HCT116 (cell line): ENCODE results near the gene C1QTNF4. TPM values are rescaled to one million over a fixed set of nuclear protein-coding genes. Genes with fewer than 3 reads are reported as not detected.
A peak's percentile ranks its signal among the peaks of the same experiment; 100 is the strongest.

ENCODE experiments used
- ATAC-seq: fragments of 200-7000 bp; cut with Tn5 transposase; 2 replicates; pipeline ENCODE4 v1.9.1; 2020; ENCODE audit warnings: mild to moderate bottlenecking, moderate library complexity
- BruUV-seq: library from RNA; stranded (reverse); fragments of 400-500 nt; replicated peaks from 2 replicates; lab custom pipeline; 2021; lab: Mats Ljungman, UMichigan
- CTCF ChIA-PET: fragments of 300-600 bp; sonication (Branson Sonifier 250); formaldehyde crosslinking; loops from one replicate; lab custom pipeline; 2021; ENCODE audit warnings: antibody characterized with exemption; lab: Charles Lee
- POLR2A ChIA-PET: fragments of 300-600, 350-600 bp; sonication (Branson Sonifier 250); formaldehyde crosslinking; loops from one replicate; lab custom pipeline; 2021; ENCODE audit warnings: antibody characterized with exemption; lab: Charles Lee
- RAD21 ChIA-PET, 2 experiments: fragments of 300-600 bp; sonication (Branson Sonifier 250); formaldehyde crosslinking; loops; one replicate each; lab custom pipeline; 2023; ENCODE audit warnings: low total read pairs in 2 of 2; ENCODE audit not compliant: uncharacterized antibody in 2 of 2, unreplicated experiment in 2 of 2, low non-redundant PET in 1 of 2; lab: Charles Lee
- DNase-seq: peaks from one replicate; pipeline ENCODE4 v3.0.0-alpha.2; 2010; ENCODE audit warnings: low read depth, low spot score
- H2AFZ ChIP-seq: fragments of 200-600 bp; shearing (Covaris generic), sonication (generic); 2 replicates; pipeline ENCODE4 v1.6.1; 2017; ENCODE audit warnings: low read depth, mixed run types, mixed read lengths, antibody characterized with exemption, low read length; ENCODE audit not compliant: poor library complexity, severe bottlenecking
- H3K27ac ChIP-seq: 2 replicates; pipeline ENCODE4 v1.5.1; 2012; ENCODE audit warnings: low read depth, low read length
- H3K27me3 ChIP-seq: fragments of 200-600 bp; sonication (generic); 2 replicates; pipeline ENCODE4 v1.6.1; 2016; ENCODE audit warnings: mixed run types, low read length, mixed read lengths; ENCODE audit not compliant: insufficient read depth
- H3K36me3 ChIP-seq, 2 experiments: fragments of 200-500 bp in 1 of 2; fragments of 200-600 bp in 1 of 2; sonication (Bioruptor generic) in 1 of 2; sonication (generic) in 1 of 2; 2 replicates each; pipeline versions ENCODE4 v1.5.1 to v1.6.1; 2014 to 2016; ENCODE audit warnings: low read length in 2 of 2, inconsistent platforms in 1 of 2, mixed read lengths in 1 of 2, mixed run types in 1 of 2; ENCODE audit not compliant: insufficient read depth in 2 of 2, control insufficient read depth in 1 of 2
- H3K4me1 ChIP-seq, 2 experiments: fragments of 200-600 bp in 1 of 2; sonication (generic) in 1 of 2; 2 replicates each; pipeline versions ENCODE4 v1.5.1 to v1.6.1; 2012 to 2017; ENCODE audit warnings: low read length in 2 of 2, inconsistent platforms in 1 of 2, mild to moderate bottlenecking in 1 of 2, mixed read lengths in 1 of 2, mixed run types in 1 of 2, moderate library complexity in 1 of 2; ENCODE audit not compliant: insufficient read depth in 2 of 2, control insufficient read depth in 1 of 2
- H3K4me2 ChIP-seq: fragments of 200-600 bp; sonication (generic); 2 replicates; pipeline ENCODE4 v1.6.1; 2017; ENCODE audit warnings: mixed run types, low read length, mixed read lengths
- H3K4me3 ChIP-seq, 2 experiments: fragments of 200-600 bp in 1 of 2; sonication (generic) in 1 of 2; replicated peaks in 1 of 2; 2 replicates each; pipeline ENCODE4 v1.5.1; 2011 to 2016; ENCODE audit warnings: low read length in 2 of 2, control low read depth in 1 of 2, low read depth in 1 of 2, mild to moderate bottlenecking in 1 of 2, mixed read lengths in 1 of 2, mixed run types in 1 of 2
- H3K79me2 ChIP-seq: fragments of 200-600 bp; sonication (generic); 2 replicates; pipeline ENCODE4 v1.6.1; 2017; ENCODE audit warnings: mild to moderate bottlenecking, mixed run types, low read length, moderate library complexity, mixed read lengths; ENCODE audit not compliant: insufficient read depth
- H3K9ac ChIP-seq: fragments of 200-600 bp; sonication (generic); 2 replicates; pipeline ENCODE4 v1.6.1; 2016; ENCODE audit warnings: low read length, mixed read lengths
- H3K9me2 ChIP-seq: fragments of 200-600 bp; sonication (generic), shearing (Covaris generic); 2 replicates; pipeline ENCODE4 v1.6.1; 2017; ENCODE audit warnings: mixed run types, mild to moderate bottlenecking, moderate library complexity; ENCODE audit not compliant: insufficient read depth
- H3K9me3 ChIP-seq, 2 experiments: fragments of 200-500 bp in 1 of 2; fragments of 200-600 bp in 1 of 2; sonication (Bioruptor generic) in 1 of 2; sonication (generic) in 1 of 2; 2 replicates each; pipeline ENCODE4 v1.6.1; 2014 to 2017; ENCODE audit warnings: low read length in 2 of 2, mixed read lengths in 2 of 2, inconsistent platforms in 1 of 2, low read depth in 1 of 2, mild to moderate bottlenecking in 1 of 2, mixed run types in 1 of 2, moderate library complexity in 1 of 2; ENCODE audit not compliant: control insufficient read depth in 1 of 2, insufficient read depth in 1 of 2
- H4K20me1 ChIP-seq: fragments of 200-600 bp; sonication (generic), shearing (Covaris generic); 2 replicates; pipeline ENCODE4 v1.6.1; 2017; ENCODE audit warnings: mixed run types, mild to moderate bottlenecking, moderate library complexity; ENCODE audit not compliant: insufficient read depth
- ATF3 ChIP-seq: IDR thresholded peaks from 2 replicates; pipeline ENCODE4 v1.6.1; 2012
- CBX3 ChIP-seq: IDR thresholded peaks from 2 replicates; pipeline ENCODE4 v1.6.1; 2012; ENCODE audit warnings: low read depth
- CTCF ChIP-seq, 3 experiments: fragments of 200-600 bp in 1 of 3; sonication (generic) in 1 of 3; IDR thresholded peaks in 2 of 3; conservative IDR thresholded peaks in 1 of 3; 2 replicates each; pipeline ENCODE4 v1.5.1; 2012 to 2017; ENCODE audit warnings: low read depth in 2 of 3, low read length in 2 of 3, antibody characterized with exemption in 1 of 3, borderline replicate concordance in 1 of 3, control low read depth in 1 of 3, mild to moderate bottlenecking in 1 of 3, mixed read lengths in 1 of 3, mixed run types in 1 of 3, moderate library complexity in 1 of 3; ENCODE audit not compliant: insufficient read depth in 1 of 3
- ELF1 ChIP-seq: IDR thresholded peaks from 2 replicates; pipeline ENCODE4 v1.6.1; 2012; ENCODE audit warnings: low read depth, borderline replicate concordance
- EZH2 ChIP-seq: fragments of 200-600 bp; sonication (generic); IDR thresholded peaks from 2 replicates; pipeline ENCODE4 v1.6.1; 2017; ENCODE audit warnings: antibody characterized with exemption, mixed run types
- JUND ChIP-seq: IDR thresholded peaks from 2 replicates; pipeline ENCODE4 v1.6.1; 2012
- MAX ChIP-seq: IDR thresholded peaks from 2 replicates; pipeline ENCODE4 v1.6.1; 2012
- POLR2A ChIP-seq: IDR thresholded peaks from 2 replicates; pipeline ENCODE4 v1.7.0; 2011; ENCODE audit warnings: borderline replicate concordance; ENCODE audit not compliant: insufficient read depth, insufficient read length; ENCODE audit errors: extremely low read depth
- POLR2AphosphoS5 ChIP-seq: IDR thresholded peaks from 2 replicates; pipeline ENCODE4 v1.6.1; 2011; ENCODE audit warnings: mild to moderate bottlenecking, low read depth, low read length, moderate library complexity
- RAD21 ChIP-seq: IDR thresholded peaks from 2 replicates; pipeline ENCODE4 v1.6.1; 2012; ENCODE audit warnings: low read depth, mild to moderate bottlenecking
- REST ChIP-seq: IDR thresholded peaks from 2 replicates; pipeline ENCODE4 v1.6.1; 2012; ENCODE audit warnings: low read depth
- SIN3A ChIP-seq: IDR thresholded peaks from 2 replicates; pipeline ENCODE4 v1.6.1; 2012; ENCODE audit warnings: low read depth
- SRF ChIP-seq: IDR thresholded peaks from 2 replicates; pipeline ENCODE4 v1.6.1; 2012; ENCODE audit warnings: low read depth
- YY1 ChIP-seq: IDR thresholded peaks from 2 replicates; pipeline ENCODE4 v1.6.1; 2011; ENCODE audit warnings: low read length, low read depth, moderate library complexity, mild to moderate bottlenecking; ENCODE audit not compliant: insufficient replicate concordance; ENCODE audit errors: extremely low read depth
- ZBTB33 ChIP-seq: IDR thresholded peaks from 2 replicates; pipeline ENCODE4 v1.6.1; 2011; ENCODE audit warnings: mild to moderate bottlenecking, low read length, moderate library complexity; ENCODE audit not compliant: insufficient replicate concordance; ENCODE audit errors: extremely low read depth
- ZNF274 ChIP-seq: fragments of 200-500 bp; sonication (Bioruptor generic); IDR thresholded peaks from 2 replicates; pipeline ENCODE4 v1.6.1; 2014; ENCODE audit warnings: mild to moderate bottlenecking, low read depth, low read length, inconsistent platforms
- intact Hi-C: fragments of 100-400 bp; cut with micrococcal nuclease; formaldehyde crosslinking; loops from 2 replicates; pipeline ENCODE4 v1.10.0; 2022
- total RNA-seq: library from RNA; stranded (reverse); gene quantifications from one replicate; pipeline ENCODE4 v1.2.1, GENCODE V29; 2021; ENCODE audit not compliant: unreplicated experiment

C1QTNF4 gene
- total RNA-seq, 1 experiment from 2014 or later: 0.34 TPM

GRCh38 chr11:47552566-47553405 is 41.4 kb downstream of the C1QTNF4 start, which contains the start of gene CELF1:
Gene CELF1, minus strand, starts transcription at chr11:47553132. Its CDS starts 53,609 bp downstream, at chr11:47499523.
- H3K36me3 ChIP-seq: peaks cover 0 to 4% of the 10 kb centered on the region in 2 experiments; a peak in 1 of 4 replicates
- H3K4me1 ChIP-seq: peaks cover 13 to 25% of the 10 kb centered on the region in 2 experiments
- intact Hi-C loops: loop anchor here (1.0 to 10.0 kb wide), 3 partner anchors 90 to 215 kb away; partner anchors contain the start of genes FNBP4, MTCH2 and PSMC3
- H3K9me3 ChIP-seq: no peaks in the 10 kb centered on the region
- peak within 1 kb of the TSS; percentile 92 for H3K9ac ChIP-seq
- BruUV-seq: no TSS peak
- peak; percentile 63 for DNase-seq
- H4K20me1 ChIP-seq: peaks cover 6% of the 10 kb centered on the region; the same call in 1 of the 2 replicates
- H3K4me3 ChIP-seq: peak within 1 kb of the TSS; percentile 94 to 97
- H3K27ac ChIP-seq: peak within 1 kb of the TSS; percentile 93
- RAD21 ChIA-PET: interaction anchor here in 1 of 2 experiments (0.7 kb wide), 1 partner anchor 24 kb away, joined by 3 read pairs; no protein-coding TSS in a partner anchor
- H2AFZ ChIP-seq: peak within 1 kb of the TSS; percentile 97
- POLR2A ChIA-PET: interaction anchor here (1.2 to 1.6 kb wide), 3 partner anchors 11 to 99 kb away, joined by 3 read pairs; no protein-coding TSS in a partner anchor
- no peaks in the 10 kb centered on the region for H3K9me2 ChIP-seq
- ATAC-seq: peak; percentile 96
- CTCF ChIA-PET: interaction anchor here (0.5 to 2.0 kb wide), 10 partner anchors 9 to 98 kb away, joined by 3 to 9 read pairs (median 3); partner anchors contain the start of gene PTPMT1
- H3K79me2 ChIP-seq: peaks cover 55% of the 10 kb centered on the region
- peak within 1 kb of the TSS; percentile 98 for H3K4me2 ChIP-seq
- H3K27me3 ChIP-seq: no peaks in the 10 kb centered on the region
- peak; percentile 30; the same call in 1 of the 2 replicates for TF ChIP-seq ELF1
- TF ChIP-seq CBX3: peak; percentile 50; the same call in 1 of the 2 replicates
- TF ChIP-seq REST: no peak
- TF ChIP-seq ATF3: no peak
- peak; percentile 62; the same call in 1 of the 2 replicates for TF ChIP-seq SRF
- TF ChIP-seq EZH2: no peak
- peak; percentile 18 for TF ChIP-seq ZBTB33
- no peak for TF ChIP-seq RAD21
- no peak for TF ChIP-seq ZNF274
- peak; percentile 79 for TF ChIP-seq POLR2AphosphoS5
- no peak for TF ChIP-seq JUND
- peak; percentile 97 for TF ChIP-seq YY1
- no peak for TF ChIP-seq POLR2A
- TF ChIP-seq SIN3A: peak; percentile 93
- peak; percentile 52; the same call in 1 of the 2 replicates for TF ChIP-seq MAX
- peak; percentile 26 to 78 (median 76); a peak in 5 of 6 replicates for TF ChIP-seq CTCF (IDR thresholded peaks at IDR 0.05 in 2 of 3, conservative IDR thresholded peaks at IDR 0.05 in 1 of 3; ENCODE audit: borderline replicate concordance in 1 of 3, insufficient read depth in 1 of 3, low read depth in 2 of 3, low read length in 2 of 3)
